ENCODE results near the gene GTF3C1.

Gene GTF3C1

GRCh38 chr16:27486344-27486743, 63.4 kb downstream of the GTF3C1 start:
- no peak overlapping the region for H3K27ac ChIP-seq
- TF ChIP-seq CTCF (conservative IDR thresholded peaks at IDR 0.05) (no peak), ZFX (IDR thresholded peaks at IDR 0.05) (no peak)

GRCh38 chr16:27485811-27486210, 63.9 kb downstream of the GTF3C1 start:
- TF ChIP-seq CTCF (conservative IDR thresholded peaks at IDR 0.05), result no peak
- no peak for TF ChIP-seq ZFX (IDR thresholded peaks at IDR 0.05)
- H3K27ac ChIP-seq, result no peak overlapping the region

- H3K27ac ChIP-seq, result no peak overlapping the region
- no peak for TF ChIP-seq CTCF (conservative IDR thresholded peaks at IDR 0.05)
- TF ChIP-seq ZFX (IDR thresholded peaks at IDR 0.05), result no peak
Measured at GRCh38 chr16:27485126-27485525, 64.6 kb downstream of the GTF3C1 start.

- H3K27ac ChIP-seq, result no peak overlapping the region
- no peak for TF ChIP-seq CTCF (conservative IDR thresholded peaks at IDR 0.05)
Measured at GRCh38 chr16:27483624-27484023, 66.1 kb downstream of the GTF3C1 start.

- TF ChIP-seq ZFX (IDR thresholded peaks at IDR 0.05) (no peak), CTCF (conservative IDR thresholded peaks at IDR 0.05) (no peak)
Measured at GRCh38 chr16:27483088-27483437, 66.7 kb downstream of the GTF3C1 start.

GRCh38 chr16:27482397-27483087, 67.2 kb downstream of the GTF3C1 start:
- TF ChIP-seq CTCF (conservative IDR thresholded peaks at IDR 0.05) (no peak), ZFX (IDR thresholded peaks at IDR 0.05) (no peak)
- H3K27ac ChIP-seq, result no peak overlapping the region

More at GRCh38 chr16:27483088-27483437, 66.7 kb downstream of the GTF3C1 start:
- no peak overlapping the region for H3K27ac ChIP-seq

- TF ChIP-seq CTCF (conservative IDR thresholded peaks at IDR 0.05) (no peak), ZFX (IDR thresholded peaks at IDR 0.05) (no peak)
- H3K27ac ChIP-seq, result no peak overlapping the region
Measured at GRCh38 chr16:27481282-27481934, 68.3 kb downstream of the GTF3C1 start.

Measured in C4-2B (cell line).